Adrenal gland (tissue), 12 donors: ENCODE data around the gene DPP4. TPM values are rescaled to one million over a fixed set of nuclear protein-coding genes. Genes with fewer than 3 reads are reported as not detected.

ENCODE experiments used
- DNase-seq, 7 donors: peaks; one replicate each; pipeline ENCODE4 v3.0.0-alpha.2; 2019 to 2020
- H3K27ac ChIP-seq, 5 donors: fragments of 200-600 bp; sonication (generic) in 4 of 5; 1 replicate in 3 of 5; 2 replicates in 2 of 5; pipeline versions ENCODE4 v1.5.1 to v1.8.0; 2016 to 2020; ENCODE audit warnings: mild to moderate bottlenecking in 1 of 5
- H3K27me3 ChIP-seq: fragments of 200-600 bp; 2 replicates; pipeline ENCODE4 v1.8.0; 2021
- H3K36me3 ChIP-seq, 2 donors: fragments of 200-600 bp; replicated peaks in 1 of 2; 1 replicate in 1 of 2; 2 replicates in 1 of 2; pipeline versions ENCODE4 v1.5.1 to v1.8.0; 2018 to 2022
- H3K4me1 ChIP-seq, 2 donors: fragments of 200-600 bp; replicated peaks in 1 of 2; 1 replicate in 1 of 2; 2 replicates in 1 of 2; pipeline versions ENCODE4 v1.5.1 to v1.8.0; 2018 to 2021
- H3K4me3 ChIP-seq, 4 donors: fragments of 200-600 bp; sonication (generic) in 3 of 4; one replicate each; pipeline ENCODE4 v1.5.1; 2016 to 2018
- H3K9me3 ChIP-seq, 3 donors: fragments of 200-600 bp; sonication (generic) in 1 of 3; replicated peaks in 1 of 3; 1 replicate in 2 of 3; 2 replicates in 1 of 3; pipeline versions ENCODE4 v1.5.1 to v1.8.0; 2016 to 2021
- POLR2A ChIP-seq, 2 donors: fragments of 450-650 bp; IDR thresholded peaks; one replicate each; pipeline ENCODE4 v1.6.1; 2017; ENCODE audit warnings: antibody characterized with exemption in 2 of 2, mild to moderate bottlenecking in 2 of 2, moderate library complexity in 1 of 2
- WGBS, 4 donors: extraction: QIAGEN DNeasy Blood & Tissue Kit in 2 of 4; methylation state at CpG; one replicate each; pipeline versions ENCODE4 v1.1.5 to v1.1.7; 2013 to 2017; 5-methylcytosine and 5-hydroxymethylcytosine counted together
- intact Hi-C, 2 donors: fragments of 100-400 bp; cut with DNase I; formaldehyde crosslinking; loops; one replicate each; pipeline versions ENCODE4 v1.14.1 to v1.15.0; 2022 to 2023
- polyA plus RNA-seq, 3 donors: library from polyadenylated mRNA; stranded (reverse); fragments of 200-250 nt in 2 of 3; fragments of 350-450 nt in 1 of 3; fragmentation: Illumina TruSeq in 1 of 3; extraction: RNeasy Lipid Tissue Mini Kit (QIAGEN cat#74804) in 1 of 3; gene quantifications; one replicate each; pipeline ENCODE4 v1.2.3, GENCODE V29; 2013 to 2014
- total RNA-seq, 9 donors: library from RNA; depleted of rRNA in 4 of 9; stranded (reverse); fragments of >200 nt in 4 of 9; fragments of 120-200 nt in 1 of 9; fragmentation: NEBNext Ultra II Directional in 1 of 9; extraction: Animal tissue kit (Norgen Biotek cat#: 25700) in 1 of 9; gene quantifications; one replicate each; pipeline versions ENCODE4 v1.1.0 to v1.2.4, GENCODE V29; 2013 to 2023
- TF ChIP-seq, protein P1 (sequence below), 6 experiments: fragments of 450-650 bp in 4 of 6; fragments of 200-600 bp in 2 of 6; sonication (generic) in 1 of 6; IDR thresholded peaks; 1 replicate in 5 of 6; 2 replicates in 1 of 6; pipeline versions ENCODE4 v1.5.1 to v1.8.0; 2016 to 2021; ENCODE audit warnings: antibody characterized with exemption in 6 of 6, mild to moderate bottlenecking in 2 of 6, moderate library complexity in 1 of 6
- donor health status: healthy with polysubstance abuse.
- donor health status: Bipolar disorder and iron deficiency.
- donor health status: DM: yes; HTN: yes; CAD: no.
- donor health status: DM: no; HTN: no; CAD: no.
- donor health status: DM: no; HTN: no; CAD: no.
- donor health status: DM: yes; HTN: yes; CAD: no.

DPP4 gene
- total and polyA plus RNA-seq, 12 donors, result 0.72 to 49.2 (median 7.8) TPM

DNA sequence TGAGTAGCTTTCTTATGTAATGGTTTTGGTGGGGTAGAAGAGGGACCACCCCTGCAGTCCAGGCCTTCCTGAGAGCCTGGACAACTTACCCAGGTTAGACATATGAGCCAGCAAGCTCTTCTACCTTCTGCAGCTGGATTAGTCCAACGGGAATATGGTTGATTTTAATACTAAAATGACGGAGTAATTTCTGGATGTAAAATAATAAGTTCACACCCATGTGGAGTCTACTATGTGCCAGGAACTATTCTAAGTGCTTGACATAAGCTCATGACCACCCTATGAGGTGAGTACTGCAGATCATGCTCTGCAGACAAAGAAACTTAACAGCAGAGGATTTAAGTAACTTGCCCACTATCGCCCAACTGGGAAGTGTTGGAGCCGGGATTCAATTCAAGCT, 45.5 kb downstream of the DPP4 start:
- H3K9me3 ChIP-seq, result no peaks in the 10 kb centered on the region
- TF ChIP-seq POLR2A (IDR thresholded peaks at IDR 0.05), result no peak
- TF ChIP-seq, protein P1, sequence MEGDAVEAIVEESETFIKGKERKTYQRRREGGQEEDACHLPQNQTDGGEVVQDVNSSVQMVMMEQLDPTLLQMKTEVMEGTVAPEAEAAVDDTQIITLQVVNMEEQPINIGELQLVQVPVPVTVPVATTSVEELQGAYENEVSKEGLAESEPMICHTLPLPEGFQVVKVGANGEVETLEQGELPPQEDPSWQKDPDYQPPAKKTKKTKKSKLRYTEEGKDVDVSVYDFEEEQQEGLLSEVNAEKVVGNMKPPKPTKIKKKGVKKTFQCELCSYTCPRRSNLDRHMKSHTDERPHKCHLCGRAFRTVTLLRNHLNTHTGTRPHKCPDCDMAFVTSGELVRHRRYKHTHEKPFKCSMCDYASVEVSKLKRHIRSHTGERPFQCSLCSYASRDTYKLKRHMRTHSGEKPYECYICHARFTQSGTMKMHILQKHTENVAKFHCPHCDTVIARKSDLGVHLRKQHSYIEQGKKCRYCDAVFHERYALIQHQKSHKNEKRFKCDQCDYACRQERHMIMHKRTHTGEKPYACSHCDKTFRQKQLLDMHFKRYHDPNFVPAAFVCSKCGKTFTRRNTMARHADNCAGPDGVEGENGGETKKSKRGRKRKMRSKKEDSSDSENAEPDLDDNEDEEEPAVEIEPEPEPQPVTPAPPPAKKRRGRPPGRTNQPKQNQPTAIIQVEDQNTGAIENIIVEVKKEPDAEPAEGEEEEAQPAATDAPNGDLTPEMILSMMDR (IDR thresholded peaks at IDR 0.05), result no peak
- H3K4me1 ChIP-seq, result no peaks in the 10 kb centered on the region
- no peaks in the 10 kb centered on the region for H3K27me3 ChIP-seq
- WGBS, 4 donors, result 87 to 92% (median 90%) methylated on average over 4 of the region's 4 CpGs
- no peak overlapping the region for H3K27ac ChIP-seq
- H3K4me3 ChIP-seq, result no peak overlapping the region
- DNase-seq, result no peak
- intact Hi-C loops, result no loop called here
- no peaks in the 10 kb centered on the region for H3K36me3 ChIP-seq

DNA sequence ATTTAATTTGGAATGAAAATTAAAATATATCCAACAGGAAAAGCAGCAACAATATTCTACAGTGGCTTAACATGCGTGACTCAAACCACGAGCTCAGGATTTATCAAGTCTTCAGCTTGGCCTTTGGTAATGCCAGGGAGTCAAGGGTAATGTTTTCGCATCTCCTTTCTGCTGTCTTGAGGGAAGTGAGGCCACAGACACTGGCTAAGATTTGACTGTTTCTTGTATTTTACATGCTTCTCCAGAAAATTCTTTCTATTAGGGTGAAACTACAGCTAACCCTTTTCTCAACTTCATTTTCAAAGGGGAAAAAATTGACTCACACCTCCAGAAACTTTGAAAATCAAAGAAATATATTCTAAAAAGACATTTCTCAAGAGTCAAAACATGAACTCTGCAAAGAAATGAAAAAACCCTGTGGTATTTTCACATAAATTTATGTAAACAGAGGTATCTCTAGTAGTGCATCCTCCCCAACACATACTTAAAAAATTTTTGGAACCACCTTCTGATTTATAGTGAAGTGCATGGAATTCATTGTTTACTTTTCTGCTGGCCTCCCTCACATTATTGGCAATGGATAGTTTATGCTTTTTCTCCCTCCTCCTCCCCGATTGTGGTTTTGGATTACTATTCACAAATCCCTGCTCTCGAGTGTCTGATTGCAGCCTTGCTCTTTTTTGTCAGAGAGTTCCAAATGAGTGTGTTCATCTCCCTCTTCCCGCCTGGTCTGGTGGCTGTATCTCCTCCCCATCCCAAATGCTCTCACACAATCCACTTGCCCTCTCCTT, 48.7 kb downstream of the DPP4 start:
- Histone ChIP-seq H3K4me1 (no peaks in the 10 kb centered on the region), H3K27ac (no peak overlapping the region), H3K36me3 (no peaks in the 10 kb centered on the region), H3K4me3 (no peak overlapping the region), H3K27me3 (no peaks in the 10 kb centered on the region), H3K9me3 (no peaks in the 10 kb centered on the region)
- WGBS, 4 donors, result 73 to 80% (median 78%) methylated on average over 6 of the region's 6 CpGs
- TF ChIP-seq, protein P1 (IDR thresholded peaks at IDR 0.05), result no peak
- no peak for TF ChIP-seq POLR2A (IDR thresholded peaks at IDR 0.05)
- intact Hi-C loops, result no loop called here
- no peak for DNase-seq

DNA sequence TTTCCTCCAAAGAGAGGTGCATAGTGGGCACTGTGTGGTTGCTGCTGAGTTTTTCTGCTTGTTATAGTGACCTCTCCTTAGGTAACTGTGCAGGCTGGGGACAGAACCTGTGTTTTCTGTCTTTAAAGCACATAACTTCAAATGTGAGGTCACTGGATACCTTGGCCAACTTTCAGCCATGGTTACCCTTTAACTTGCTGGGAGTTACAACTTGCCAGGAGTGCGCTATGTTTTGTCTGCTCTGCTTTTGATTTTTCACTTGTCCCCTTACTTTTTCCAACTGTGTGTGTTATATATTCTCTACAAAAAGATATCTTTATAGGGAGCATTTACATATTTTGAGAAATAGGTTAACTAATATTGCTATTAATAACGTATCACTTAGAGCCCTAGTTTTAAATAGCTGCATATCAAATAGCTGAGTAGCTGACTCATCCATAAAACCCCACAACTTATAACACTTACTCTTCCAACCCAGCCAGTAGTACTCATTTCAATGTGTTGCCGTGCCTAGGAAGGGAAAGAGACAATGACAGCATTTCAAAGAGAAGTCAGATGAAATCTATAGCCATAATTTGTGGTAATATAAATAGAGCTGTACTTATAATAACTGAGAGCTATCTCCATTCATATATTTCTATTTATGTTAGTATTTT, 51.6 kb downstream of the DPP4 start:
- Histone ChIP-seq H3K9me3 (no peaks in the 10 kb centered on the region), H3K36me3 (no peaks in the 10 kb centered on the region), H3K27me3 (no peaks in the 10 kb centered on the region), H3K27ac (no peak overlapping the region), H3K4me1 (no peaks in the 10 kb centered on the region), H3K4me3 (no peak overlapping the region)
- TF ChIP-seq, protein P1 (IDR thresholded peaks at IDR 0.05), result no peak
- TF ChIP-seq POLR2A (IDR thresholded peaks at IDR 0.05), result no peak
- DNase-seq, result no peak
- intact Hi-C loops, result no loop called here
- WGBS, 4 donors, result 76 to 90% (median 82%) methylated on average over 3 of the region's 3 CpGs

DNA sequence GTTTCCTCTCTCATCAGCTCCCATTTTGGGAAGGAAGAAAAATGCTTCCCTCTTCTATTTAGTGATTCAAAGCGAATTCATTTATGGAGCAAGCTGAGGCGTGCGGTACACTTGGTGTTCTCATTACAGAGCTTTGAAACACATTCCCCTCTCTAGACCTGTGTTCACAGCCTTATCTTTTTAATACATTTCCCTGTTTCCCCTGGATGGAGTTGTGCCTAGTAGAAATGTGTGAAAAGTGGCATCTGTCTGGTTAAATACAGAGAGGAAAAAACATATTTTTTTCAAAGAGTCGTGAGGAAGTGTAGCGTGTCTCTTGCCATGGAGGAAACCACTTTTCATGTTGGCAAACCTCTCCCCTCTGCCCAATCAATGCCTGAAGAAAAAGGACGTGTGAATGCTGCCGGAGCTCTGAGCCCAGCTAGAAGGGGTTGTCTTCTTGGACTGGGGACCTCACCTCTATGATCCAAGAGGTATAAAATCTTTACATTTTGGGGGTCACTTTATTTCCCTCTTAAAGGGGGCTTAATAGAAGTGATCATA, 52.4 kb downstream of the DPP4 start:
- no peak overlapping the region for H3K4me3 ChIP-seq
- no peaks in the 10 kb centered on the region for H3K4me1 ChIP-seq
- WGBS, 4 donors, result 81 to 90% (median 81%) methylated on average over 7 of the region's 7 CpGs
- H3K27ac ChIP-seq, result no peak overlapping the region
- no peaks in the 10 kb centered on the region for H3K36me3 ChIP-seq
- TF ChIP-seq POLR2A (IDR thresholded peaks at IDR 0.05), result no peak
- TF ChIP-seq, protein P1 (IDR thresholded peaks at IDR 0.05), result no peak
- H3K27me3 ChIP-seq, result no peaks in the 10 kb centered on the region
- no peak for DNase-seq
- H3K9me3 ChIP-seq, result no peaks in the 10 kb centered on the region
- intact Hi-C loops, result no loop called here
